RWPE2 (cell line): Measurements from ENCODE around the gene MTERF4.

Experiments
- ATAC-seq: fragments of 200-7000 bp; cut with Tn5 transposase; 3 replicates; pipeline ENCODE4 v1.9.1; 2021; ENCODE audit warnings: low read depth
- DNase-seq: peaks from one replicate; pipeline ENCODE4 v3.0.0-alpha.2; 2020; ENCODE audit warnings: low spot score
- H3K27ac ChIP-seq: fragments of 450-650 bp; 2 replicates; pipeline ENCODE4 v1.5.1; 2017; ENCODE audit warnings: mild to moderate bottlenecking; ENCODE audit not compliant: poor library complexity, severe bottlenecking
- H3K27me3 ChIP-seq: fragments of 250-450 bp; sonication (Bioruptor Pico); 2 replicates; pipeline ENCODE4 v1.5.1; 2021; ENCODE audit warnings: mild to moderate bottlenecking, moderate library complexity; ENCODE audit not compliant: insufficient read depth, poor library complexity, severe bottlenecking
- H3K36me3 ChIP-seq: fragments of 250-450 bp; sonication (Bioruptor Pico); 2 replicates; pipeline ENCODE4 v1.5.1; 2020; ENCODE audit warnings: low read depth, mild to moderate bottlenecking, moderate library complexity
- H3K4me1 ChIP-seq: fragments of 250-450 bp; sonication (Bioruptor Pico); 2 replicates; pipeline ENCODE4 v1.5.1; 2021; ENCODE audit warnings: mild to moderate bottlenecking, moderate library complexity; ENCODE audit not compliant: insufficient read depth, poor library complexity, severe bottlenecking
- H3K4me3 ChIP-seq: fragments of 250-450 bp; sonication (Bioruptor Pico); 2 replicates; pipeline ENCODE4 v1.5.1; 2021; ENCODE audit warnings: mild to moderate bottlenecking, moderate library complexity; ENCODE audit not compliant: severe bottlenecking
- H3K9me3 ChIP-seq: fragments of 250-450 bp; sonication (Bioruptor Pico); 2 replicates; pipeline ENCODE4 v1.5.1; 2021; ENCODE audit warnings: mild to moderate bottlenecking, moderate library complexity; ENCODE audit not compliant: severe bottlenecking
- TF ChIP-seq, protein P1 (sequence below): fragments of 450-650 bp; IDR thresholded peaks from one replicate; pipeline ENCODE4 v1.5.1; 2017; ENCODE audit warnings: mild to moderate bottlenecking, moderate library complexity; ENCODE audit not compliant: poor library complexity, severe bottlenecking

Gene MTERF4

DNA sequence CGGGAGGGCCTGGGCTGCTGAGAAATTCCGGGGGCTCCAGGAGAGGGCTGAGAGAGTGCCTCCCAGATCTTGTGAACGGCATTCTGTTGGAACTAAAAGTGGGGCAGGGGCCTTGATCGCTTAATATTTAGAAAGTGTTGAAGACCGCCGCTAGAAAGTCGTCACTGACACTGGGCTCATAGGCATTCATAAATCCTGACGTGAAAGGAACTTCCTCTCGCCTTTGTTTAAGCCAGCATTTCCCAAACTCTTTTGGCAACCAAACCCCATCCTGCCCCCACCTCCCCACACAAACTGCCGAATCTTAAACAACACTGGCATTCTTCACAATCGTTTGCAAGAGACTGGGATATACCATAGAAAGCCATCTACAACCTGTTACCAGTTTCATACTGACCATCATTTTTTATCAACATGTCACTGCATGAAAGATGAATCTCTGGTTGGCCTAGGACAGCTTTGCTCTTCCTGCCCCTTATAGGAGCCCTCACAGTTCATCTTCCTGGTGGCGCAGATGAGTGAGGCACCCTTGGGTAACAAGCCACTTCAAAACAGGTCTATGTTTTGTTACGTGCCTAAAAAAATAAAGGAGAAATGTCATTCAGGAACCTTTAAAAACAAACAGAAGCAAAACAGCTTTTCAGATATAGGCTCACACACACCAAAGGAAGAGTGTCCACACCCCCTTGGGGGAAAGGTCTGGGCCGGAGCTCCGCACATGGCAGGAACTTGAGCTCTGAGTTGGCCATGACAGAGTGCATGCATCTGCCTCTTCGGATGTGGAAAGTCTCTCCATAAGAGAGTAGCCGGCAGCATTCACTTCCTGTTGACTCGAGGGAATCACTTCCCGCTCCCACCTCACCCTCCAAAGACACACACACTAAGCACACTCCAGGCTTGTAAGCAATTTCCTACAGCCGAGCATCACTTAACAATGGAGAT is 13.0 kb downstream of the MTERF4 start:
- Histone ChIP-seq H3K27ac (no peak overlapping the region), H3K4me1 (no peaks in the 10 kb centered on the region), H3K4me3 (no peak overlapping the region), H3K9me3 (no peaks in the 10 kb centered on the region), H3K27me3 (no peaks in the 10 kb centered on the region), H3K36me3 (peaks cover 62% of the 10 kb centered on the region)
- TF ChIP-seq, protein P1, sequence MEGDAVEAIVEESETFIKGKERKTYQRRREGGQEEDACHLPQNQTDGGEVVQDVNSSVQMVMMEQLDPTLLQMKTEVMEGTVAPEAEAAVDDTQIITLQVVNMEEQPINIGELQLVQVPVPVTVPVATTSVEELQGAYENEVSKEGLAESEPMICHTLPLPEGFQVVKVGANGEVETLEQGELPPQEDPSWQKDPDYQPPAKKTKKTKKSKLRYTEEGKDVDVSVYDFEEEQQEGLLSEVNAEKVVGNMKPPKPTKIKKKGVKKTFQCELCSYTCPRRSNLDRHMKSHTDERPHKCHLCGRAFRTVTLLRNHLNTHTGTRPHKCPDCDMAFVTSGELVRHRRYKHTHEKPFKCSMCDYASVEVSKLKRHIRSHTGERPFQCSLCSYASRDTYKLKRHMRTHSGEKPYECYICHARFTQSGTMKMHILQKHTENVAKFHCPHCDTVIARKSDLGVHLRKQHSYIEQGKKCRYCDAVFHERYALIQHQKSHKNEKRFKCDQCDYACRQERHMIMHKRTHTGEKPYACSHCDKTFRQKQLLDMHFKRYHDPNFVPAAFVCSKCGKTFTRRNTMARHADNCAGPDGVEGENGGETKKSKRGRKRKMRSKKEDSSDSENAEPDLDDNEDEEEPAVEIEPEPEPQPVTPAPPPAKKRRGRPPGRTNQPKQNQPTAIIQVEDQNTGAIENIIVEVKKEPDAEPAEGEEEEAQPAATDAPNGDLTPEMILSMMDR = no peak
- no peak for DNase-seq
- ATAC-seq = no peak

DNA sequence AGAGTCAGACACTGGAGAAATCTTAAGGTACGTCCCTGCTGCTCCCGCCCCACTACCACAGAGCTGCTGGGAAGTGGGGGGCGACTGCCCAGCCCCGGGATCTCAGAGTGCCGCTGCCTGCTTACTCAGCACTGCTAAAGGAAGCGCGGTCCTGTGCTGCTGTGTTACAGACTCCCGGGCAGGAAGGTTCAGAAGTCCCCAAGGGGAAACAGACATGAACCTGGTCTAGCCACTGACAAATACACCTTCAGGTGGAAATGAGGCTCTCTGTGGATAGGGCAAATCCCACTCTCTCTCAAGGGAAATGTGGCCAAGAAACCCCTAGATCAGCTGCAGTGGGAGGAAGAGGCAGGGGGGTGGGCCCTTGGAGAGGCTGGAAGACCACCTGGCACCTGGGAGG is 13.7 kb downstream of the MTERF4 start:
- Histone ChIP-seq H3K4me1 (no peaks in the 10 kb centered on the region), H3K36me3 (peaks cover 58% of the 10 kb centered on the region), H3K4me3 (no peak overlapping the region), H3K27ac (no peak overlapping the region), H3K9me3 (no peaks in the 10 kb centered on the region), H3K27me3 (no peaks in the 10 kb centered on the region)
- no peak for DNase-seq
- TF ChIP-seq, protein P1 = no peak
- ATAC-seq = no peak

DNA sequence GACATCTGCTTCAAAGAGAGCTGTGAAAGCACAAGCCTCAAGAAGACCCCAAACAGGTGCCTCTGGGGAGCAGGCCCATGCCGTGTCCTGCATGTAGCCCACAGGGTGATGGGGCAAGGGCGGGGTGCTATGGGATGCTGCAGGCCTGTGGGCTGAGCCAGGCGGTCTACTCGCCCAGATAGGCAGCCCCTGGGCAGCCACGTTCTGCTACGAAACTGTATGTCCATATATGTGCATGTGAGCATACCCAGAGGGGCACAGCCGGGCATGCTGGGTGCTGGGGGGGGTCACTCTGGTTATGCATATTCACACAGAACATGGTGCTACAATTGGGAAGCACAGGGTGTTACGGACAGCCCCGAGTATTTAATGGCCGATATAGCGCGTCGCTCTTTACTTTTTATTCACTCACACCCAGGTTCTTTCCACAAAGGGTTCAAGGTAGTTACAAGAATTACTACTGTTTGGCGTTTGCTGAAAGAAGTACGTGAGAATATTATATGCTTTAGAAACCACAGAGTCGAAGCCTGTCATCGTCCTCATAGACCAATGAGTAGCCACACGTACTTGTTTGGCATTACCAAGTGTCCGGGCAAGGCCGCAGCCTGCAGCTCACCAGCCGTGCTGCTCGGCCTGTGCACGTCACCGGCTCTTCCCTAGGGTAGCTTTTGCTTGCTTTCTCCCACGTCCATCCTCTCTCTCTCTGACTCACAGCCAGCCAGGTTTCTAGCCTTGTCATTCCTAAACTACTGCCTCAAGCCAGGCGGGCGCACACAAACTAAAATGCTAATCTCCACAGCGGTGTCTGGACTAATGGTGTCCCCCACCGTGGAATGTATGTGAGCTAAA is 14.4 kb downstream of the MTERF4 start:
- no peak overlapping the region for H3K4me3 ChIP-seq
- H3K9me3 ChIP-seq = no peaks in the 10 kb centered on the region
- TF ChIP-seq, protein P1 = no peak
- H3K27me3 ChIP-seq = no peaks in the 10 kb centered on the region
- no peak for ATAC-seq
- H3K36me3 ChIP-seq = peaks cover 57% of the 10 kb centered on the region
- no peaks in the 10 kb centered on the region for H3K4me1 ChIP-seq
- no peak overlapping the region for H3K27ac ChIP-seq
- DNase-seq = no peak

DNA sequence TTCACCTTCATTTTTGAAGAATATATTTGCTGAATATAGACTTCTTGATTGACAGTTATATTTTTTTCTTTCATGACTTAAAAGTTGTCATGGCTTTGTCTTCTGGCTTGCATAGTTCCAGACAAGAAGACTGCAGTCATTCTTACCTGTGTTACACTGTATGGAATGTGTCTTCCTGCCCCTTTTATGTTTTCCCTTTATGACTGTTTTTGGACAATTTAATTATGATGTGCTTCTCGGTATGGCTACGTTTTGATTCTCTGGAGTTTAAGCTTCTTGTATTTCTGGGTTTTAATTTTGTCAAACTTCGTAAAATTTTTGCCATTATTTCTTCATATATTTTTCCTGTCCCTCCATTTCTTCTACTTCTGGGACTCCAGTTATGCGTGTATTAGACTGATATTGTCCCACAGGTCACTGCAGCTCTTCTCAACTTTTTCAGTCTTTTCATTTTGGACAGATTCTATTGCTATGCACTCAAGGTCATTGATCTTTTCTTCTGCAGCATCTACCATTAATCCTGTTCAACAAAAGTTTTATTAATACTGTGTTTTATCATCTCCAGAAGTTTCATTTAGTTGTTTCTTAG is 17.1 kb downstream of the MTERF4 start:
- ATAC-seq = no peak
- peaks cover 36% of the 10 kb centered on the region for H3K36me3 ChIP-seq
- H3K4me1 ChIP-seq = no peaks in the 10 kb centered on the region
- H3K4me3 ChIP-seq = no peak overlapping the region
- no peaks in the 10 kb centered on the region for H3K9me3 ChIP-seq
- no peak for DNase-seq
- TF ChIP-seq, protein P1 = no peak
- H3K27ac ChIP-seq = no peak overlapping the region
- H3K27me3 ChIP-seq = no peaks in the 10 kb centered on the region
